H1 (cell line): ENCODE data around the gene ATP7A. TPM values are rescaled to one million over a fixed set of nuclear protein-coding genes. Genes with fewer than 3 reads are reported as not detected.

Experiments
- CTCF ChIA-PET: fragments of 300-600 bp; sonication (Branson Sonifier 250); formaldehyde crosslinking; loops from one replicate; lab custom pipeline; 2021; ENCODE audit not compliant: partially characterized antibody; lab: Charles Lee
- POLR2A ChIA-PET: fragments of 300-600 bp; sonication (Branson Sonifier 250); formaldehyde crosslinking; loops from one replicate; lab custom pipeline; 2021; ENCODE audit warnings: inconsistent platforms; ENCODE audit not compliant: partially characterized antibody; lab: Charles Lee
- DNase-seq, 2 experiments: peaks; one replicate each; pipeline versions ENCODE4 v3.0.0 to v3.0.0-alpha.2; 2010 to 2022; ENCODE audit warnings: low spot score in 2 of 2, low read depth in 1 of 2, mixed read lengths in 1 of 2
- FAIRE-seq: peaks from 2 replicates; lab custom pipeline; 2011; peaks lifted over from hg19 to GRCh38; lab: Jason Lieb, UNC
- H2AFZ ChIP-seq: 2 replicates; pipeline ENCODE4 v1.8.1; 2012; ENCODE audit warnings: low read length, inconsistent platforms
- H2AK5ac ChIP-seq: 2 replicates; pipeline ENCODE4 v1.6.1; 2013; ENCODE audit warnings: low read depth, low read length
- H2BK120ac ChIP-seq: replicated peaks from 2 replicates; pipeline ENCODE3; 2013; ENCODE audit warnings: low read depth, low read length, inconsistent platforms
- H2BK12ac ChIP-seq: 2 replicates; pipeline ENCODE4 v1.6.1; 2013; ENCODE audit warnings: low read depth, low read length
- H2BK15ac ChIP-seq: 2 replicates; pipeline ENCODE4 v1.6.1; 2013; ENCODE audit warnings: low read length
- H2BK20ac ChIP-seq: 2 replicates; pipeline ENCODE4 v1.6.1; 2013; ENCODE audit warnings: low read length
- H2BK5ac ChIP-seq: 2 replicates; pipeline ENCODE4 v1.6.1; 2013; ENCODE audit warnings: low read depth, low read length
- H3K14ac ChIP-seq: 2 replicates; pipeline ENCODE4 v1.6.1; 2013; ENCODE audit warnings: inconsistent platforms; ENCODE audit not compliant: insufficient read length
- H3K18ac ChIP-seq: 2 replicates; pipeline ENCODE4 v1.6.1; 2013; ENCODE audit warnings: low read length; ENCODE audit errors: extremely low read depth
- H3K23ac ChIP-seq: 2 replicates; pipeline ENCODE4 v1.6.1; 2013; ENCODE audit warnings: inconsistent platforms; ENCODE audit not compliant: insufficient read length
- H3K23me2 ChIP-seq: 2 replicates; pipeline ENCODE4 v1.6.1; 2013; ENCODE audit warnings: low read depth, low read length
- H3K27ac ChIP-seq: 2 replicates; pipeline ENCODE4 v1.6.1; 2011; ENCODE audit warnings: low read depth, low read length, inconsistent platforms
- H3K27me3 ChIP-seq, 4 experiments: replicated peaks in 1 of 4; 1 replicate in 1 of 4; 2 replicates in 3 of 4; pipeline versions ENCODE4 v1.6.1 to v1.8.1; 2011 to 2013; ENCODE audit warnings: low read length in 3 of 4, mild to moderate bottlenecking in 3 of 4, inconsistent platforms in 2 of 4, mixed read lengths in 2 of 4, moderate library complexity in 1 of 4; ENCODE audit not compliant: control insufficient read depth in 3 of 4, insufficient read depth in 3 of 4; ENCODE audit errors: extremely low read depth in 1 of 4
- H3K36me3 ChIP-seq, 4 experiments: 2 replicates each; pipeline versions ENCODE4 v1.6.1 to v1.8.1; 2011 to 2013; ENCODE audit warnings: mild to moderate bottlenecking in 4 of 4, low read length in 3 of 4, moderate library complexity in 2 of 4, control low read depth in 1 of 4, inconsistent platforms in 1 of 4; ENCODE audit not compliant: insufficient read depth in 4 of 4, control insufficient read depth in 2 of 4
- H3K4ac ChIP-seq: replicated peaks from 2 replicates; pipeline ENCODE3; 2013; ENCODE audit warnings: low read length, low read depth, mixed read lengths, inconsistent platforms; ENCODE audit not compliant: insufficient read length
- H3K4me1 ChIP-seq, 4 experiments: replicated peaks in 1 of 4; 1 replicate in 1 of 4; 2 replicates in 3 of 4; pipeline versions ENCODE4 v1.6.1 to v1.8.1; 2011 to 2013; ENCODE audit warnings: low read length in 3 of 4, inconsistent platforms in 2 of 4, mixed read lengths in 1 of 4; ENCODE audit not compliant: insufficient read depth in 4 of 4, control insufficient read depth in 3 of 4
- H3K4me2 ChIP-seq, 2 experiments: 2 replicates each; pipeline versions ENCODE4 v1.6.1 to v1.8.1; 2011 to 2013; ENCODE audit warnings: low read depth in 2 of 2, low read length in 2 of 2, control low read depth in 1 of 2, inconsistent platforms in 1 of 2, mild to moderate bottlenecking in 1 of 2; ENCODE audit not compliant: insufficient read depth in 1 of 2
- H3K4me3 ChIP-seq, 4 experiments: fragments of 200-600, 300-600 bp in 1 of 4; sonication (generic), shearing (Covaris generic), sonication (Bioruptor Twin) in 1 of 4; 2 replicates each; pipeline versions ENCODE4 v1.5.1 to v1.8.1; 2011 to 2016; ENCODE audit warnings: low read length in 4 of 4, low read depth in 3 of 4, control low read depth in 2 of 4, inconsistent platforms in 2 of 4, mild to moderate bottlenecking in 2 of 4, mixed read lengths in 1 of 4, moderate library complexity in 1 of 4; ENCODE audit not compliant: insufficient read depth in 2 of 4; ENCODE audit errors: extremely low read depth in 1 of 4
- H3K56ac ChIP-seq: replicated peaks from 2 replicates; pipeline ENCODE3; 2013; ENCODE audit warnings: low read depth, mild to moderate bottlenecking, mixed read lengths, low read length, inconsistent platforms; ENCODE audit not compliant: insufficient read length
- H3K79me1 ChIP-seq: 2 replicates; pipeline ENCODE4 v1.6.1; 2013; ENCODE audit warnings: low read depth, low read length, control low read depth
- H3K79me2 ChIP-seq, 2 experiments: 2 replicates each; pipeline versions ENCODE4 v1.6.1 to v1.8.1; 2012 to 2013; ENCODE audit warnings: low read length in 2 of 2, mild to moderate bottlenecking in 2 of 2, inconsistent platforms in 1 of 2; ENCODE audit not compliant: insufficient read depth in 2 of 2, control insufficient read depth in 1 of 2
- H3K9ac ChIP-seq, 4 experiments: replicated peaks in 1 of 4; 1 replicate in 1 of 4; 2 replicates in 3 of 4; pipeline versions ENCODE4 v1.6.1 to v1.8.1; 2011 to 2013; ENCODE audit warnings: low read depth in 3 of 4, low read length in 3 of 4, control low read depth in 2 of 4, mild to moderate bottlenecking in 2 of 4, moderate library complexity in 2 of 4, inconsistent platforms in 1 of 4; ENCODE audit errors: extremely low read depth in 1 of 4
- H3K9me3 ChIP-seq, 2 experiments: 2 replicates each; pipeline versions ENCODE4 v1.6.1 to v1.8.1; 2012 to 2013; ENCODE audit warnings: mild to moderate bottlenecking in 2 of 2, moderate library complexity in 2 of 2, control low read depth in 1 of 2, inconsistent platforms in 1 of 2, low read depth in 1 of 2, low read length in 1 of 2, mixed read lengths in 1 of 2; ENCODE audit not compliant: insufficient read depth in 2 of 2
- H4K20me1 ChIP-seq, 2 experiments: replicated peaks in 1 of 2; 2 replicates each; pipeline versions ENCODE3 to v1.8.1; 2011 to 2013; ENCODE audit warnings: inconsistent platforms in 2 of 2, low read length in 2 of 2, mild to moderate bottlenecking in 1 of 2; ENCODE audit not compliant: insufficient read depth in 2 of 2, control insufficient read depth in 1 of 2
- H4K5ac ChIP-seq: 2 replicates; pipeline ENCODE4 v1.6.1; 2013; ENCODE audit warnings: low read length, low read depth, mixed read lengths, inconsistent platforms; ENCODE audit not compliant: insufficient read length
- H4K8ac ChIP-seq: 2 replicates; pipeline ENCODE4 v1.8.0; 2013; ENCODE audit warnings: mild to moderate bottlenecking, moderate library complexity, low read length, inconsistent platforms; ENCODE audit not compliant: insufficient read depth; ENCODE audit errors: extremely low read depth
- H4K91ac ChIP-seq: replicated peaks from 2 replicates; pipeline ENCODE3; 2013; ENCODE audit warnings: low read length, mixed read lengths, inconsistent platforms; ENCODE audit not compliant: insufficient read length
- CBX8 ChIP-seq: fragments of 300-800, 300-1000 bp; sonication (generic); IDR thresholded peaks from 2 replicates; pipeline ENCODE4 v1.7.1; 2016; ENCODE audit warnings: low read depth, low read length, borderline replicate concordance
- CHD2 ChIP-seq: IDR thresholded peaks from 2 replicates; pipeline ENCODE4 v1.6.1; 2012; ENCODE audit warnings: low read length, improper control_type of control experiment
- EGR1 ChIP-seq: IDR thresholded peaks from 2 replicates; pipeline ENCODE4 v1.6.1; 2011; ENCODE audit warnings: low read depth, low read length, borderline replicate concordance
- HDAC6 ChIP-seq: IDR thresholded peaks from one replicate; pipeline ENCODE4 v1.7.1; 2012; ENCODE audit warnings: low read depth, mild to moderate bottlenecking, inconsistent platforms, low read length, moderate library complexity
- KDM4A ChIP-seq: IDR thresholded peaks from one replicate; pipeline ENCODE4 v1.7.1; 2012; ENCODE audit warnings: low read depth, mild to moderate bottlenecking, moderate library complexity, low read length, inconsistent platforms; ENCODE audit not compliant: severe bottlenecking
- KDM5A ChIP-seq: fragments of 200-600 bp; IDR thresholded peaks from 2 replicates; pipeline ENCODE4 v1.7.1; 2012; ENCODE audit warnings: mild to moderate bottlenecking, low read length, inconsistent platforms, mixed read lengths
- NRF1 ChIP-seq: IDR thresholded peaks from 2 replicates; pipeline ENCODE4 v1.6.1; 2011; ENCODE audit warnings: mild to moderate bottlenecking, low read depth, low read length, improper control_type of control experiment
- PHF8 ChIP-seq: fragments of 200-600 bp; sonication (generic); conservative IDR thresholded peaks from 2 replicates; pipeline ENCODE4 v1.7.1; 2012; ENCODE audit warnings: low read depth, mild to moderate bottlenecking, inconsistent platforms, low read length, moderate library complexity
- RXRA ChIP-seq: IDR thresholded peaks from 2 replicates; pipeline ENCODE4 v1.6.1; 2011; ENCODE audit warnings: low read depth, mild to moderate bottlenecking, low read length, moderate library complexity; ENCODE audit not compliant: insufficient read depth
- SIN3A ChIP-seq, 2 experiments: IDR thresholded peaks in 1 of 2; conservative IDR thresholded peaks in 1 of 2; 2 replicates each; pipeline ENCODE4 v1.6.1; 2011 to 2012; ENCODE audit warnings: low read length in 2 of 2, improper control_type of control experiment in 1 of 2, low read depth in 1 of 2, mild to moderate bottlenecking in 1 of 2
- SP1 ChIP-seq: IDR thresholded peaks from 2 replicates; pipeline ENCODE4 v1.6.1; 2011; ENCODE audit warnings: low read depth, low read length
- TAF1 ChIP-seq: IDR thresholded peaks from 2 replicates; pipeline ENCODE4 v1.6.1; 2011; ENCODE audit warnings: mild to moderate bottlenecking, low read depth, low read length
- TCF12 ChIP-seq: IDR thresholded peaks from 2 replicates; pipeline ENCODE4 v1.6.1; 2011; ENCODE audit warnings: low read depth, mild to moderate bottlenecking, low read length
- WGBS, 2 experiments: shearing (Covaris generic) in 1 of 2; methylation state at CpG; one replicate each; pipeline versions ENCODE4 v1.1.6 to v1.1.7; 2013 to 2015; ENCODE audit warnings: low lambda C conversion rate in 2 of 2, mixed read lengths in 2 of 2, inconsistent platforms in 1 of 2, low coverage in 1 of 2, missing lambda C conversion rate in 1 of 2; ENCODE audit not compliant: insufficient replicate concordance in 2 of 2, insufficient coverage in 1 of 2, insufficient read length in 1 of 2; ENCODE audit errors: extremely low coverage in 1 of 2, missing lambda C conversion rate in 1 of 2; 5-methylcytosine and 5-hydroxymethylcytosine counted together
- polyA plus RNA-seq, 7 experiments: library from polyadenylated mRNA; depleted of rRNA in 3 of 7; stranded (reverse) in 5 of 7; unstranded in 2 of 7; fragments of >200 nt in 5 of 7; fragments of 200-250 nt in 2 of 7; gene quantifications; 1 replicate in 5 of 7; 2 replicates in 1 of 7; 4 replicates in 1 of 7; pipeline versions ENCODE4 v1.2.1 to v1.2.3, GENCODE V29; 2011 to 2013; ENCODE audit warnings: missing spikeins in 2 of 7, mixed read lengths in 2 of 7
- total RNA-seq: library from RNA; stranded (reverse); fragmentation: NEBNext Ultra II Directional; extraction: Animal tissue kit (Norgen Biotek cat#: 25700); gene quantifications from 2 replicates; pipeline ENCODE4 v1.2.1, GENCODE V29; 2021
- TF ChIP-seq, protein P1 (sequence below): IDR thresholded peaks from 2 replicates; pipeline ENCODE4 v1.6.1; 2011; ENCODE audit warnings: low read length, improper control_type of control experiment

The ATP7A gene
- total and polyA plus RNA-seq, 2 of the 8 experiments (the other 6 are each of a cell fraction or from before 2014, with no cell fraction given): 0.73 to 2.8 TPM

DNA sequence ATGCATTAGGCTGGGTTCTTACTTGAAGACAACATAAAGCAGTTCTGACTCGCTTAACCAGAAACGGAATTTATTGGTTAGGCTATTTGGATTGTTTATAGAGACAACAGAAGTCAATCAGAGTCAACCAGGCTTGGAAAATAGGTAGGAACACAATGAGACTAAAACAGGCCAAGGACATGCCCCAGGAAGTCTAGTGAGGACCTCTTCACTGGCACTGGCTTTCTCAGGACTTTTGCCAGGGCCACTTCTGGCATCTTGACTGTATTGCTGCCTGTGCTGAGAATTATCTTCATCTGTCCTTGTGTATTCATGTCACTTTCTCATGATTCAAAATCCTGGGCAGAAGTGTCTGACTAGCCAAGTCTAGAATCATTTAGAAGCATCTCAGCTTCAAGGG, 39.3 kb downstream of the ATP7A start:
- CTCF ChIA-PET: no interaction called here
- TF ChIP-seq EGR1 (no peak), TAF1 (no peak), SP1 (no peak), RXRA (no peak), PHF8 (no peak), KDM5A (no peak), CHD2 (no peak), CBX8 (no peak), SIN3A (conservative IDR thresholded peaks at IDR 0.05 in 1 of 2, IDR thresholded peaks at IDR 0.05 in 1 of 2; ENCODE audit: low read depth in 1 of 2, low read length in 2 of 2) (no peak), TCF12 (no peak), HDAC6 (no peak), NRF1 (no peak), KDM4A (no peak)
- TF ChIP-seq, protein P1, sequence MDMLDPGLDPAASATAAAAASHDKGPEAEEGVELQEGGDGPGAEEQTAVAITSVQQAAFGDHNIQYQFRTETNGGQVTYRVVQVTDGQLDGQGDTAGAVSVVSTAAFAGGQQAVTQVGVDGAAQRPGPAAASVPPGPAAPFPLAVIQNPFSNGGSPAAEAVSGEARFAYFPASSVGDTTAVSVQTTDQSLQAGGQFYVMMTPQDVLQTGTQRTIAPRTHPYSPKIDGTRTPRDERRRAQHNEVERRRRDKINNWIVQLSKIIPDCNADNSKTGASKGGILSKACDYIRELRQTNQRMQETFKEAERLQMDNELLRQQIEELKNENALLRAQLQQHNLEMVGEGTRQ: no peak

More for the DNA sequence above, 39.3 kb downstream of the ATP7A start:
- no peak for DNase-seq
- no peak overlapping the region for H2BK120ac ChIP-seq
- H3K4ac ChIP-seq: no peak overlapping the region
- H3K27me3 ChIP-seq: no peaks in the 10 kb centered on the region
- H3K23ac ChIP-seq: no peak overlapping the region
- H4K8ac ChIP-seq: no peak overlapping the region
- POLR2A ChIA-PET: no interaction called here
- H3K79me1 ChIP-seq: no peaks in the 10 kb centered on the region
- H2BK20ac ChIP-seq: no peak overlapping the region
- 92% methylated on average over 2 of the region's 2 CpGs; no CpG with 5 or more reads in 1 of the 2 experiments for WGBS, 2 experiments
- H4K20me1 ChIP-seq: no peaks in the 10 kb centered on the region
- H3K9ac ChIP-seq: no peak overlapping the region
- H3K18ac ChIP-seq: no peak overlapping the region
- H2AK5ac ChIP-seq: no peak overlapping the region
- no peak overlapping the region for H2BK12ac ChIP-seq
- H3K4me3 ChIP-seq: no peak overlapping the region
- H4K5ac ChIP-seq: no peak overlapping the region
- no peak for FAIRE-seq
- no peak overlapping the region for H4K91ac ChIP-seq
- no peaks in the 10 kb centered on the region for H3K23me2 ChIP-seq
- no peaks in the 10 kb centered on the region for H3K79me2 ChIP-seq
- no peak overlapping the region for H2AFZ ChIP-seq
- H3K27ac ChIP-seq: no peak overlapping the region
- H3K4me1 ChIP-seq: no peaks in the 10 kb centered on the region
- H2BK15ac ChIP-seq: no peak overlapping the region
- H2BK5ac ChIP-seq: no peak overlapping the region
- H3K14ac ChIP-seq: no peak overlapping the region
- no peaks in the 10 kb centered on the region for H3K9me3 ChIP-seq
- no peaks in the 10 kb centered on the region for H3K36me3 ChIP-seq
- no peak overlapping the region for H3K4me2 ChIP-seq
- no peak overlapping the region for H3K56ac ChIP-seq
